Calu3 (cell line): ENCODE data around the gene PROCR. TPM values are rescaled to one million over a fixed set of nuclear protein-coding genes. Genes with fewer than 3 reads are reported as not detected.

Experiments
- BruUV-seq: library from RNA; stranded (reverse); fragments of 400-500 nt; replicated peaks from 2 replicates; lab custom pipeline; 2021; lab: Mats Ljungman, UMichigan
- CTCF ChIA-PET: fragments of 300-600 bp; sonication (Branson Sonifier 250); formaldehyde crosslinking; loops from one replicate; lab custom pipeline; 2022; ENCODE audit warnings: antibody characterized with exemption; lab: Charles Lee
- DNase-seq: peaks from one replicate; pipeline ENCODE4 v3.0.0; 2022
- H3K27ac Mint-ChIP-seq: one replicate; pipeline ENCODE4 v1.8.0; 2022; ENCODE audit warnings: mixed read lengths; ENCODE audit not compliant: unreplicated experiment
- H3K27me3 Mint-ChIP-seq: one replicate; pipeline ENCODE4 v1.8.0; 2022; ENCODE audit warnings: mixed read lengths; ENCODE audit not compliant: unreplicated experiment
- H3K36me3 Mint-ChIP-seq: one replicate; pipeline ENCODE4 v1.8.0; 2022; ENCODE audit warnings: mild to moderate bottlenecking, moderate library complexity, mixed read lengths; ENCODE audit not compliant: insufficient read depth, unreplicated experiment
- H3K4me1 Mint-ChIP-seq: one replicate; pipeline ENCODE4 v1.8.0; 2022; ENCODE audit warnings: mild to moderate bottlenecking, low read depth, mixed read lengths; ENCODE audit not compliant: unreplicated experiment
- H3K4me3 Mint-ChIP-seq: one replicate; pipeline ENCODE4 v1.8.0; 2022; ENCODE audit warnings: mild to moderate bottlenecking, low read depth, moderate library complexity, mixed read lengths; ENCODE audit not compliant: unreplicated experiment
- H3K9me3 Mint-ChIP-seq: one replicate; pipeline ENCODE4 v1.8.0; 2022; ENCODE audit warnings: low read depth, mixed read lengths; ENCODE audit not compliant: unreplicated experiment
- intact Hi-C: fragments of 100-400 bp; cut with micrococcal nuclease; formaldehyde crosslinking; loops from one replicate; pipeline ENCODE4 v1.10.0; 2022; ENCODE audit not compliant: unreplicated experiment
- total RNA-seq: library from RNA; stranded (reverse); gene quantifications from 2 replicates; pipeline ENCODE4 v1.2.3, GENCODE V29; 2022
- TF ChIP-seq, protein P1 (sequence below): fragments of 200-600 bp; IDR thresholded peaks from one replicate; pipeline ENCODE4 v1.8.0; 2022; ENCODE audit warnings: antibody characterized with exemption; ENCODE audit not compliant: unreplicated experiment

The PROCR gene
- total RNA-seq, 1 experiment from 2014 or later: 9.7 TPM

GRCh38 chr20:35225319-35226125 lies 53.6 kb downstream of the PROCR start:
- no peaks in the 10 kb centered on the region for H3K9me3 Mint-ChIP-seq
- H3K27ac Mint-ChIP-seq: no peak overlapping the region
- DNase-seq: no peak
- intact Hi-C loops: no loop called here
- TF ChIP-seq, protein P1, sequence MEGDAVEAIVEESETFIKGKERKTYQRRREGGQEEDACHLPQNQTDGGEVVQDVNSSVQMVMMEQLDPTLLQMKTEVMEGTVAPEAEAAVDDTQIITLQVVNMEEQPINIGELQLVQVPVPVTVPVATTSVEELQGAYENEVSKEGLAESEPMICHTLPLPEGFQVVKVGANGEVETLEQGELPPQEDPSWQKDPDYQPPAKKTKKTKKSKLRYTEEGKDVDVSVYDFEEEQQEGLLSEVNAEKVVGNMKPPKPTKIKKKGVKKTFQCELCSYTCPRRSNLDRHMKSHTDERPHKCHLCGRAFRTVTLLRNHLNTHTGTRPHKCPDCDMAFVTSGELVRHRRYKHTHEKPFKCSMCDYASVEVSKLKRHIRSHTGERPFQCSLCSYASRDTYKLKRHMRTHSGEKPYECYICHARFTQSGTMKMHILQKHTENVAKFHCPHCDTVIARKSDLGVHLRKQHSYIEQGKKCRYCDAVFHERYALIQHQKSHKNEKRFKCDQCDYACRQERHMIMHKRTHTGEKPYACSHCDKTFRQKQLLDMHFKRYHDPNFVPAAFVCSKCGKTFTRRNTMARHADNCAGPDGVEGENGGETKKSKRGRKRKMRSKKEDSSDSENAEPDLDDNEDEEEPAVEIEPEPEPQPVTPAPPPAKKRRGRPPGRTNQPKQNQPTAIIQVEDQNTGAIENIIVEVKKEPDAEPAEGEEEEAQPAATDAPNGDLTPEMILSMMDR: no peak
- peaks cover 66% of the 10 kb centered on the region for H3K27me3 Mint-ChIP-seq
- no TSS peak for BruUV-seq
- peak overlapping the region; percentile 37 for H3K4me3 Mint-ChIP-seq
- CTCF ChIA-PET: interaction anchor here (0.5 to 1.8 kb wide), 3 partner anchors 79 to 114 kb away, joined by 3 to 4 read pairs (median 4); partner anchors contain the start of gene EDEM2
- H3K36me3 Mint-ChIP-seq: peaks cover 4% of the 10 kb centered on the region
- H3K4me1 Mint-ChIP-seq: no peaks in the 10 kb centered on the region

DNA sequence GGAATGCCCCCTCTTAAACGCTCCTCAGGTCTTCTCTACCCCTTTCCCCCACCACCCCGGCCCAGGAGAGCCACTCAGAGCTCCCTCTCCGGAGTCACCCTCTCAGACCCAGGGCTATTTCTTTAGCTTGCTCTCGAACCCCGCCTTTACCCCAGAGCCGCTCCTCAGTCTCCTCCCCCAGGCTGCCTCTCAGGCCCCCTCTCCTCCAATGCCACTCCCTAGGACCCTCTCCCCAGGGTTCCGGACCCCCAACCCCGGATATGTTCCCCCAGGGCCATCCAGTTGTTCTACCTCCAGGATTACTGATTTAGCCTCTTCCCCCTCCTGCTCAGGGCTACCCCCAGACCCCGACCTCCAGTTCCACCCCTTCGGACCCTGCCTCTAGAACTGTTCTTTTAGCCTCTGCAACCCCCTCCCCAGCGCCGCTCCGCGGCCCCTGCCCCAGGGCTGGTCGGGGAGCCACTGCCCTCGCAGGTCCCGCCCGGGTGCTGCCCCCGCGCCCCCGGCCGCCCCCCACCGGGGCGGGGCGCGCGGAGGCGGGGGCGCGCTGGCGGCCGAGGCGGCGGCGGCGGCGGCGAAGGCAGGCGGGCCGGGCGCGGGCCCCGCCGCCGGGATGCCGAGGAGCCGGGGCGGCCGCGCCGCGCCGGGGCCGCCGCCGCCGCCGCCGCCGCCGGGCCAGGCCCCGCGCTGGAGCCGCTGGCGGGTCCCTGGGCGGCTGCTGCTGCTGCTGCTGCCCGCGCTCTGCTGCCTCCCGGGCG lies 54.4 kb downstream of the PROCR start, which contains the start of gene MMP24:
Gene MMP24, plus strand, starts transcription at position 565 of the 758 bp plus-strand sequence. Its CDS starts 49 bp downstream, at position 614.
- no peak within 1 kb of the TSS for H3K27ac Mint-ChIP-seq
- H3K4me1 Mint-ChIP-seq: no peaks in the 10 kb centered on the region
- BruUV-seq: no TSS peak
- TF ChIP-seq, protein P1: no peak
- peaks cover 66% of the 10 kb centered on the region for H3K27me3 Mint-ChIP-seq
- DNase-seq: no peak
- intact Hi-C loops: no loop called here
- H3K4me3 Mint-ChIP-seq: peak within 1 kb of the TSS; percentile 41
- CTCF ChIA-PET: interaction anchor here (0.5 to 1.8 kb wide), 4 partner anchors 80 to 115 kb away, joined by 3 to 4 read pairs (median 4); partner anchors contain the start of gene EDEM2
- H3K9me3 Mint-ChIP-seq: no peaks in the 10 kb centered on the region
- peaks cover 4% of the 10 kb centered on the region for H3K36me3 Mint-ChIP-seq

Other genes starting within 250 kb of the PROCR start
- gene GSS, start 216.3 kb upstream of the PROCR start, total RNA-seq: 110 and 116 TPM in 2 replicates
- gene MYH7B, start 216.2 kb upstream of the PROCR start, total RNA-seq: 0.52 and 0.73 TPM in 2 replicates
- gene TRPC4AP, start 79.3 kb upstream of the PROCR start, total RNA-seq: 79.0 and 85.3 TPM in 2 replicates
- 44.4 and 49.4 TPM in 2 replicates for gene EDEM2, start 24.7 kb upstream of the PROCR start, total RNA-seq
- 5.8 and 8.2 TPM in 2 replicates for gene MMP24, start 54.6 kb downstream of the PROCR start, total RNA-seq
- gene MMP24OS, start 106.0 kb downstream of the PROCR start, total RNA-seq: 86.8 and 95.4 TPM in 2 replicates
- gene EIF6, start 112.7 kb downstream of the PROCR start, total RNA-seq: 271 and 317 TPM in 2 replicates
- gene FAM83C, start 120.4 kb downstream of the PROCR start, total RNA-seq: 0.12 TPM in 1 of 2 replicates, not detected in the other
- gene UQCC1, start 239.9 kb downstream of the PROCR start, total RNA-seq: 70.4 and 75.9 TPM in 2 replicates